Gastroesophageal sphincter (tissue), 4 donors: ENCODE measurements around the gene NEDD9. TPM values are rescaled to one million over a fixed set of nuclear protein-coding genes. Genes with fewer than 3 reads are reported as not detected.

Source experiments
- ATAC-seq: fragments of 150-250 bp; one replicate; pipeline ENCODE4 v1.9.1; 2016; ENCODE audit warnings: mild to moderate bottlenecking, moderate library complexity
- H3K27ac ChIP-seq, 4 donors: fragments of 200-600 bp; sonication (generic) in 3 of 4; 1 replicate in 3 of 4; 2 replicates in 1 of 4; pipeline ENCODE4 v1.5.1; 2016 to 2019
- H3K27me3 ChIP-seq: fragments of 200-600 bp; sonication (generic); one replicate; pipeline ENCODE4 v1.5.1; 2019
- H3K36me3 ChIP-seq, 2 donors: fragments of 200-600 bp; sonication (generic); one replicate each; pipeline ENCODE4 v1.5.1; 2019; ENCODE audit warnings: control low read depth in 1 of 2
- H3K4me1 ChIP-seq, 3 donors: fragments of 200-600 bp; sonication (generic); 1 replicate in 2 of 3; 2 replicates in 1 of 3; pipeline ENCODE4 v1.5.1; 2016 to 2019; ENCODE audit warnings: control low read depth in 2 of 3
- H3K4me3 ChIP-seq, 2 donors: fragments of 200-600 bp; sonication (generic); one replicate each; pipeline ENCODE4 v1.5.1; 2019; ENCODE audit warnings: mild to moderate bottlenecking in 1 of 2, moderate library complexity in 1 of 2
- H3K9me3 ChIP-seq, 3 donors: fragments of 200-600 bp; sonication (generic); one replicate each; pipeline ENCODE4 v1.5.1; 2017 to 2019; ENCODE audit warnings: control low read depth in 2 of 3
- EP300 ChIP-seq: sonication (generic); formaldehyde crosslinking; IDR thresholded peaks from one replicate; pipeline ENCODE4 v1.6.1; 2017; ENCODE audit warnings: antibody characterized with exemption, mild to moderate bottlenecking
- POLR2A ChIP-seq, 2 donors: fragments of 450-650 bp; IDR thresholded peaks; one replicate each; pipeline ENCODE4 v1.6.1; 2017; ENCODE audit warnings: antibody characterized with exemption in 2 of 2, mild to moderate bottlenecking in 2 of 2, moderate library complexity in 1 of 2
- POLR2AphosphoS5 ChIP-seq: sonication (generic); formaldehyde crosslinking; IDR thresholded peaks from one replicate; pipeline ENCODE4 v1.6.1; 2017; ENCODE audit warnings: antibody characterized with exemption
- WGBS, 2 donors: methylation state at CpG; one replicate each; pipeline ENCODE4 v1.1.5; 2018; ENCODE audit warnings: low coverage in 1 of 2; 5-methylcytosine and 5-hydroxymethylcytosine counted together
- total RNA-seq, 4 donors: library from RNA; depleted of rRNA; stranded (reverse); fragments of >200 nt; gene quantifications; one replicate each; pipeline ENCODE4 v1.1.0, GENCODE V29; 2016
- TF ChIP-seq, protein P1 (sequence below), 4 experiments: fragments of 200-600 bp in 2 of 4; fragments of 450-650 bp in 2 of 4; sonication (generic) in 1 of 4; IDR thresholded peaks; one replicate each; pipeline ENCODE4 v1.5.1; 2017 to 2019; ENCODE audit warnings: antibody characterized with exemption in 4 of 4, mild to moderate bottlenecking in 2 of 4, moderate library complexity in 2 of 4

The NEDD9 gene
- total RNA-seq, 4 donors from 2014 or later = 13.1 to 42.7 (median 26.7) TPM

- ATAC-seq = no peak
- H3K4me1 ChIP-seq = peaks cover 0 to 78% (median 26%) of the 10 kb centered on the region in 3 donors
- H3K27me3 ChIP-seq = no peaks in the 10 kb centered on the region
- no peaks in the 10 kb centered on the region for H3K9me3 ChIP-seq
- TF ChIP-seq EP300 (no peak), POLR2A (IDR thresholded peaks at IDR 0.05) (no peak), POLR2AphosphoS5 (no peak)
- TF ChIP-seq, protein P1, sequence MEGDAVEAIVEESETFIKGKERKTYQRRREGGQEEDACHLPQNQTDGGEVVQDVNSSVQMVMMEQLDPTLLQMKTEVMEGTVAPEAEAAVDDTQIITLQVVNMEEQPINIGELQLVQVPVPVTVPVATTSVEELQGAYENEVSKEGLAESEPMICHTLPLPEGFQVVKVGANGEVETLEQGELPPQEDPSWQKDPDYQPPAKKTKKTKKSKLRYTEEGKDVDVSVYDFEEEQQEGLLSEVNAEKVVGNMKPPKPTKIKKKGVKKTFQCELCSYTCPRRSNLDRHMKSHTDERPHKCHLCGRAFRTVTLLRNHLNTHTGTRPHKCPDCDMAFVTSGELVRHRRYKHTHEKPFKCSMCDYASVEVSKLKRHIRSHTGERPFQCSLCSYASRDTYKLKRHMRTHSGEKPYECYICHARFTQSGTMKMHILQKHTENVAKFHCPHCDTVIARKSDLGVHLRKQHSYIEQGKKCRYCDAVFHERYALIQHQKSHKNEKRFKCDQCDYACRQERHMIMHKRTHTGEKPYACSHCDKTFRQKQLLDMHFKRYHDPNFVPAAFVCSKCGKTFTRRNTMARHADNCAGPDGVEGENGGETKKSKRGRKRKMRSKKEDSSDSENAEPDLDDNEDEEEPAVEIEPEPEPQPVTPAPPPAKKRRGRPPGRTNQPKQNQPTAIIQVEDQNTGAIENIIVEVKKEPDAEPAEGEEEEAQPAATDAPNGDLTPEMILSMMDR (IDR thresholded peaks at IDR 0.05) = no peak
- H3K4me3 ChIP-seq = no peak overlapping the region
- 66 to 86% methylated on average over 3 to 4 of the region's 4 CpGs for WGBS, 2 donors
- peak overlapping the region in 3 of 4 donors; percentile 64 to 80 (median 69) for H3K27ac ChIP-seq
- H3K36me3 ChIP-seq = no peaks in the 10 kb centered on the region
Observed at GRCh38 chr6:11219400-11219834, 13.1 kb downstream of the NEDD9 start.

DNA sequence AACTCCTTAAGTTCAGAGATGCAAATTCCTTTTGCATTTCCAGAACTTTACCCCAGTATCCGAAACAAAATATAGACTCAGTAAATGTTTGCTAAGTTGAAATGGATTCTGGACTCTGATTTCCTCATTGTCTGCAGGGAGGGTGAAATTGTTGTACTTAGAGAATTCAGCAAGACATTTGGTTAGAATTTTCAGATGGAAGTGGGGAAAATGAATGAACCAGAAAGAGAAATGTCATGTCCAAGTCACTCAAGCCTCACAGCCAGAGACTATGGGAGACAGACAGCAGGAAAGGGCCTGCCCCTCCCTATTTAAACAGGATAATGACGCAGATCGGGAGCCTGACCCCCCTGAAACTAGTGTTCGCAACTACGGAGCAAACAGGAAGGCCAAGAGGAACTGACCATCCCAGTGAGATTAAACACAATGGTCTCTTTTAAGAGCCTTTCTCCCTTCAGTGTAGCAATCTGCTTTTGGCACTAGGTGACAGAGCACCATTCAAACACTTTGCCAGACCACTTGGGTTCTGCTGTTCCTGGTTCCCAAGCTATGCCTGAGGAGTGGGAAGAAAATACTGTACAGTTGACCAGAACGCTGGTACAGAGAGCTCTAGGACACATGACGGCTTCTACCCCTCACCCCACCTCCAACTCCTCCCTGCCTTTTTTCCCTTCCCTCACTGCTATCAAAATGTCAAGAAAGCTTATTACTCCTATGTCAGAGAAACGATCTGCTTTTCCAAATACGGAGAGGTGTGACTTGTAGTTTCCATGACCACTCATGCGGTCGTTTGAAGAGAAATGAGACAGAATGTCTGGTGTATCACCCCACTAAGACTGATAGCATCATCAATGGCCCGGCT is 13.7 kb downstream of the NEDD9 start:
- no peak overlapping the region for H3K4me3 ChIP-seq
- ATAC-seq = peak; percentile 74
- WGBS, 2 donors = 54 to 60% methylated on average over 7 to 9 of the region's 12 CpGs
- H3K4me1 ChIP-seq = peaks cover 1 to 78% (median 31%) of the 10 kb centered on the region in 3 donors
- no peaks in the 10 kb centered on the region for H3K9me3 ChIP-seq
- H3K27me3 ChIP-seq = no peaks in the 10 kb centered on the region
- H3K27ac ChIP-seq = peak overlapping the region; percentile 8 to 80 (median 66)
- no peaks in the 10 kb centered on the region for H3K36me3 ChIP-seq
- TF ChIP-seq, protein P1 (IDR thresholded peaks at IDR 0.05) = no peak
- peak; percentile 33 for TF ChIP-seq POLR2AphosphoS5

DNA sequence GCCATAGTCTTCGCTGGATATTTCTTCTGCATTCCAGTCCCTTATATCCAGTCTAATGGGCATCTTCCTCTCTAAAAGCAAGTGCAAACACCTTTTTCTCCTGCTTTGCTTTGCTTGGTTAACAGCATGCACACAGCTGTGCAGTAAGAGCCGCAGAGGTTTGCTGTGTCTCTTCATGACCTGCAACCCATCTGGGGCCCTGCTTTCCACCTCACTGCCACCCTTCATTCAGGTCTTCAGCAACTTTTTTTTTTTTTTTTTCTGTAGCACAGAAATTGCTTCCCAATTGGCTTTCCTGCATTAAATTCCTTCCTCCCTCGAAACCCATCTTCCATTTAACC is 14.4 kb downstream of the NEDD9 start:
- Histone ChIP-seq H3K4me3 (no peak overlapping the region), H3K36me3 (no peaks in the 10 kb centered on the region), H3K4me1 (peaks cover 5 to 85% (median 38%) of the 10 kb centered on the region in 3 donors), H3K9me3 (no peaks in the 10 kb centered on the region), H3K27me3 (no peaks in the 10 kb centered on the region), H3K27ac (peak overlapping the region; percentile 8 to 84 (median 72))
- TF ChIP-seq POLR2AphosphoS5 (no peak), EP300 (no peak), POLR2A (IDR thresholded peaks at IDR 0.05) (no peak)
- TF ChIP-seq, protein P1 (IDR thresholded peaks at IDR 0.05) = no peak
- WGBS, 2 donors = 54 to 91% methylated on average over 2 to 3 of the region's 3 CpGs
- no peak for ATAC-seq

- 66 to 73% methylated on average over 4 of the region's 4 CpGs for WGBS, 2 donors
- H3K36me3 ChIP-seq = no peaks in the 10 kb centered on the region
- no peak overlapping the region for H3K4me3 ChIP-seq
- no peaks in the 10 kb centered on the region for H3K27me3 ChIP-seq
- TF ChIP-seq, protein P1 (IDR thresholded peaks at IDR 0.05) = no peak
- TF ChIP-seq EP300 (no peak), POLR2AphosphoS5 (no peak), POLR2A (IDR thresholded peaks at IDR 0.05) (no peak)
- peak overlapping the region; percentile 27 to 84 (median 72) for H3K27ac ChIP-seq
- peaks cover 5 to 91% (median 39%) of the 10 kb centered on the region in 3 donors for H3K4me1 ChIP-seq
- no peaks in the 10 kb centered on the region for H3K9me3 ChIP-seq
- ATAC-seq = no peak
Observed at GRCh38 chr6:11217360-11218101, 14.9 kb downstream of the NEDD9 start.
